DND-41 (cell line): ENCODE measurements around the gene KCNN2.

Experiments
- ATAC-seq: fragments of 200-7000 bp; cut with Tn5 transposase; 3 replicates; pipeline ENCODE4 v1.9.1; 2021; ENCODE audit warnings: low read depth; ENCODE audit not compliant: insufficient read depth
- DNase-seq: peaks from one replicate; pipeline ENCODE4 v3.0.0-alpha.2; 2020
- H2AFZ ChIP-seq: 2 replicates; pipeline ENCODE4 v1.6.0; 2012; ENCODE audit warnings: low read depth, low read length
- H3K27ac ChIP-seq: 2 replicates; pipeline ENCODE4 v1.5.1; 2012; ENCODE audit warnings: low read length, inconsistent platforms
- H3K27me3 ChIP-seq: fragments of 200-600 bp; sonication (generic); 2 replicates; pipeline ENCODE4 v1.6.0; 2012; ENCODE audit warnings: low read length, mild to moderate bottlenecking, inconsistent platforms; ENCODE audit not compliant: insufficient read depth, poor library complexity
- H3K36me3 ChIP-seq: 2 replicates; pipeline ENCODE4 v1.5.1; 2012; ENCODE audit warnings: low read length, inconsistent platforms; ENCODE audit not compliant: insufficient read depth
- H3K4me1 ChIP-seq: 2 replicates; pipeline ENCODE4 v1.5.1; 2012; ENCODE audit warnings: mild to moderate bottlenecking, low read length; ENCODE audit not compliant: insufficient read depth
- H3K4me2 ChIP-seq: 2 replicates; pipeline ENCODE4 v1.6.0; 2012; ENCODE audit warnings: mild to moderate bottlenecking, moderate library complexity, low read length, inconsistent platforms; ENCODE audit not compliant: insufficient read depth
- H3K4me3 ChIP-seq, 2 experiments: fragments of 200-600 bp in 1 of 2; shearing (Covaris generic) in 1 of 2; 2 replicates each; pipeline ENCODE4 v1.5.1; 2012 to 2016; ENCODE audit warnings: inconsistent platforms in 2 of 2, low read length in 2 of 2, mild to moderate bottlenecking in 2 of 2, low read depth in 1 of 2, moderate library complexity in 1 of 2
- H3K79me2 ChIP-seq: 2 replicates; pipeline ENCODE4 v1.6.0; 2012; ENCODE audit warnings: low read length, inconsistent platforms; ENCODE audit not compliant: insufficient read depth
- H3K9ac ChIP-seq: 2 replicates; pipeline ENCODE4 v1.6.0; 2012; ENCODE audit warnings: low read depth, mild to moderate bottlenecking, inconsistent platforms, low read length, moderate library complexity
- H3K9me3 ChIP-seq: 2 replicates; pipeline ENCODE4 v1.5.1; 2012; ENCODE audit warnings: low read length, moderate library complexity, mild to moderate bottlenecking, inconsistent platforms; ENCODE audit not compliant: insufficient read depth, severe bottlenecking
- H4K20me1 ChIP-seq: 2 replicates; pipeline ENCODE4 v1.6.0; 2012; ENCODE audit warnings: low read length; ENCODE audit not compliant: insufficient read depth
- EZH2 ChIP-seq: IDR thresholded peaks from 3 replicates; pipeline ENCODE4 v1.6.1; 2012; ENCODE audit warnings: borderline replicate concordance, low read depth, mild to moderate bottlenecking, moderate library complexity, low read length, inconsistent platforms; ENCODE audit not compliant: severe bottlenecking
- TF ChIP-seq, protein P1 (sequence below): IDR thresholded peaks from 2 replicates; pipeline ENCODE4 v1.5.1; 2012; ENCODE audit warnings: borderline replicate concordance, low read length, moderate library complexity, mild to moderate bottlenecking; ENCODE audit not compliant: poor library complexity, severe bottlenecking; ENCODE audit errors: extremely low read depth

Gene KCNN2

GRCh38 chr5:114332493-114332892 lies 29.4 kb upstream of the KCNN2 start:
- Histone ChIP-seq H3K9ac (no peak overlapping the region), H3K9me3 (no peaks in the 10 kb centered on the region), H4K20me1 (no peaks in the 10 kb centered on the region), H3K4me2 (no peak overlapping the region), H3K4me3 (no peak overlapping the region), H3K36me3 (no peaks in the 10 kb centered on the region), H2AFZ (no peak overlapping the region), H3K27me3 (no peaks in the 10 kb centered on the region), H3K79me2 (no peaks in the 10 kb centered on the region), H3K27ac (no peak overlapping the region), H3K4me1 (no peaks in the 10 kb centered on the region)
- no peak for ATAC-seq
- DNase-seq, result no peak
- TF ChIP-seq, protein P1, sequence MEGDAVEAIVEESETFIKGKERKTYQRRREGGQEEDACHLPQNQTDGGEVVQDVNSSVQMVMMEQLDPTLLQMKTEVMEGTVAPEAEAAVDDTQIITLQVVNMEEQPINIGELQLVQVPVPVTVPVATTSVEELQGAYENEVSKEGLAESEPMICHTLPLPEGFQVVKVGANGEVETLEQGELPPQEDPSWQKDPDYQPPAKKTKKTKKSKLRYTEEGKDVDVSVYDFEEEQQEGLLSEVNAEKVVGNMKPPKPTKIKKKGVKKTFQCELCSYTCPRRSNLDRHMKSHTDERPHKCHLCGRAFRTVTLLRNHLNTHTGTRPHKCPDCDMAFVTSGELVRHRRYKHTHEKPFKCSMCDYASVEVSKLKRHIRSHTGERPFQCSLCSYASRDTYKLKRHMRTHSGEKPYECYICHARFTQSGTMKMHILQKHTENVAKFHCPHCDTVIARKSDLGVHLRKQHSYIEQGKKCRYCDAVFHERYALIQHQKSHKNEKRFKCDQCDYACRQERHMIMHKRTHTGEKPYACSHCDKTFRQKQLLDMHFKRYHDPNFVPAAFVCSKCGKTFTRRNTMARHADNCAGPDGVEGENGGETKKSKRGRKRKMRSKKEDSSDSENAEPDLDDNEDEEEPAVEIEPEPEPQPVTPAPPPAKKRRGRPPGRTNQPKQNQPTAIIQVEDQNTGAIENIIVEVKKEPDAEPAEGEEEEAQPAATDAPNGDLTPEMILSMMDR, result no peak
- TF ChIP-seq EZH2, result no peak

DNA sequence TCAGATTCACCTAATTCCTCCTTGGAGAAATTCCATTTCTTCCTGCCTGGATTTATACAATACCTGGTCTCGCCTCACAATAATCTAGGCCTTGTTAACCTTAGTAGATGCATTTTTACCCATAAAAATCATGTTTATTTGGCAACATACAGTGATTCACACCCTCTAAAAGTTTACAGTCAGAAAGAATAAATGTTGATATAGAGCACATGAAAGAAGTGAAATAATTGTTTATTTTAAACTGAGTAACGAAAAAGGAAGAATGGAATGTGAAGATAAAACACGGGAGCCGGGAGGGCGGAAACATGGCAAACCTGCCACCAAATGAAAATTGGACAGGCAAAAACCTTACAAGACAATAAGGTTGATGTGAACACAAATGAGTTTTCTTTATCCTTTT lies 28.9 kb upstream of the KCNN2 start:
- DNase-seq, result no peak
- no peak overlapping the region for H3K4me2 ChIP-seq
- H3K4me1 ChIP-seq, result no peaks in the 10 kb centered on the region
- no peak overlapping the region for H3K9ac ChIP-seq
- no peak overlapping the region for H3K27ac ChIP-seq
- ATAC-seq, result no peak
- no peaks in the 10 kb centered on the region for H3K27me3 ChIP-seq
- no peak overlapping the region for H3K4me3 ChIP-seq
- H4K20me1 ChIP-seq, result no peaks in the 10 kb centered on the region
- no peak for TF ChIP-seq EZH2
- TF ChIP-seq, protein P1, result no peak
- H3K36me3 ChIP-seq, result no peaks in the 10 kb centered on the region
- H3K79me2 ChIP-seq, result no peaks in the 10 kb centered on the region
- no peaks in the 10 kb centered on the region for H3K9me3 ChIP-seq
- H2AFZ ChIP-seq, result no peak overlapping the region

DNA sequence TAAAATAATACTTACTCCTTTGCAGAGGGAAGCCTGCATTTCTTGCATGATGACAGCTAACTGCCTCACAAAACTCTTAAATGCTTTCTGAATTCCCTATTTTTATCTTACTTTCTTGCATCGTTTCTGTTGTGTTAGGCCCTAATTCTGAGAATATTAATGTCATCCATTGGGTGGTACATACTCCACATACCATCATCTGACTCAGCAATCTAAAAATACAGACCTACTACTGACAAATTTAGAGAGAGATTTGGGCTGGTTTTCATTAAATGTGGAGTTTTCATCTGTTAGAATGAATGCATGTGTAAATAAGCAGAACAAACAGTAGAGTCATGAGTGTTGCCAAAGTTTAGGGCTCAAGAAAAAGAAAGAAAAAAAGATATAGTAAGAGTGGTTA lies 26.5 kb upstream of the KCNN2 start:
- ATAC-seq (no peak), DNase-seq (no peak)
- H3K4me3 ChIP-seq, result no peak overlapping the region
- no peak overlapping the region for H3K4me2 ChIP-seq
- H3K4me1 ChIP-seq, result no peaks in the 10 kb centered on the region
- H3K27ac ChIP-seq, result no peak overlapping the region
- no peaks in the 10 kb centered on the region for H4K20me1 ChIP-seq
- H3K27me3 ChIP-seq, result no peaks in the 10 kb centered on the region
- no peak overlapping the region for H2AFZ ChIP-seq
- no peak overlapping the region for H3K9ac ChIP-seq
- no peaks in the 10 kb centered on the region for H3K79me2 ChIP-seq
- TF ChIP-seq, protein P1, result no peak
- no peak for TF ChIP-seq EZH2
- H3K36me3 ChIP-seq, result no peaks in the 10 kb centered on the region
- no peaks in the 10 kb centered on the region for H3K9me3 ChIP-seq

- Histone ChIP-seq H3K9me3 (no peaks in the 10 kb centered on the region), H3K27me3 (no peaks in the 10 kb centered on the region), H3K79me2 (no peaks in the 10 kb centered on the region), H3K4me3 (no peak overlapping the region), H3K4me1 (no peaks in the 10 kb centered on the region), H3K27ac (no peak overlapping the region), H4K20me1 (no peaks in the 10 kb centered on the region), H2AFZ (no peak overlapping the region), H3K36me3 (no peaks in the 10 kb centered on the region), H3K9ac (no peak overlapping the region), H3K4me2 (no peak overlapping the region)
- TF ChIP-seq, protein P1, result no peak
- no peak for TF ChIP-seq EZH2
- DNase-seq (no peak), ATAC-seq (no peak)
Observed at GRCh38 chr5:114339108-114339507, 22.8 kb upstream of the KCNN2 start.
